ENCODE measurements around the gene SCGN. TPM values are rescaled to one million over a fixed set of nuclear protein-coding genes. Genes with fewer than 3 reads are reported as not detected.

Gene SCGN
- total and polyA plus RNA-seq, 2 of the 13 experiments (the other 11 are each of a cell fraction or from before 2014, with no cell fraction given), result 2.9 to 29.0 TPM

- TF ChIP-seq E2F2 (CRISPR knock-in tag; IDR thresholded peaks at IDR 0.05; ENCODE audit: borderline replicate concordance) (no peak), ZFP90 (CRISPR knock-in tag; IDR thresholded peaks at IDR 0.05; ENCODE audit: borderline replicate concordance) (no peak), ZNF317 (CRISPR knock-in tag; IDR thresholded peaks at IDR 0.05) (peak; percentile 61; the same call in 1 of the 2 replicates), NFIC (IDR thresholded peaks at IDR 0.05; ENCODE audit: low read length) (peak; percentile 93), SATB2 (CRISPR knock-in tag; IDR thresholded peaks at IDR 0.05) (no peak), DRAP1 (CRISPR knock-in tag; IDR thresholded peaks at IDR 0.05) (no peak), SOX13 (IDR thresholded peaks at IDR 0.05) (0 out of 2 replicates have a peak, but pooled peaks have one; percentile 14), SOX13 (CRISPR knock-in tag; conservative IDR thresholded peaks at IDR 0.05 in 1 of 2, IDR thresholded peaks at IDR 0.05 in 1 of 2) (peak in 1 of 2 experiments; percentile 68; a peak in 2 of 4 replicates), PAF1 (CRISPR knock-in tag; IDR thresholded peaks at IDR 0.05) (no peak), IRF1 (CRISPR knock-in tag; IDR thresholded peaks at IDR 0.05; ENCODE audit: low read depth) (no peak), SAFB2 (CRISPR knock-in tag; IDR thresholded peaks at IDR 0.05; ENCODE audit: borderline replicate concordance, low read depth) (no peak), MEF2D (CRISPR knock-in tag; IDR thresholded peaks at IDR 0.05) (no peak), ZBTB44 (CRISPR knock-in tag; IDR thresholded peaks at IDR 0.05) (no peak), ZNF343 (CRISPR knock-in tag; IDR thresholded peaks at IDR 0.05) (no peak), ZNF512 (CRISPR knock-in tag; IDR thresholded peaks at IDR 0.05) (no peak), WIZ (CRISPR knock-in tag; IDR thresholded peaks at IDR 0.05) (0 out of 2 replicates have a peak, but pooled peaks have one; percentile 37), KDM1A (CRISPR knock-in tag; IDR thresholded peaks at IDR 0.05) (peak; percentile 33; the same call in 1 of the 2 replicates), SRSF4 (IDR thresholded peaks at IDR 0.05; ENCODE audit: low read depth, low read length, poor library complexity, severe bottlenecking) (no peak), NCOR1 (IDR thresholded peaks at IDR 0.05; ENCODE audit: borderline replicate concordance, low read length) (peak; percentile 34; the same call in 1 of the 2 replicates), ZFP36L2 (CRISPR knock-in tag; IDR thresholded peaks at IDR 0.05) (no peak), KDM5B (CRISPR knock-in tag; IDR thresholded peaks at IDR 0.05; ENCODE audit: borderline replicate concordance) (0 out of 2 replicates have a peak, but pooled peaks have one; percentile 17), ZNF772 (CRISPR knock-in tag; IDR thresholded peaks at IDR 0.05) (peak; percentile 50; the same call in 1 of the 2 replicates), ZNF713 (CRISPR knock-in tag; IDR thresholded peaks at IDR 0.05) (no peak), ZBTB46 (CRISPR knock-in tag; IDR thresholded peaks at IDR 0.05; ENCODE audit: borderline replicate concordance) (no peak)
Measured at GRCh38 chr6:25629198-25629576, 22.8 kb upstream of the SCGN start (continued).
